GM12801 (cell line): ENCODE measurements around the gene IFNGR1.

Source experiments
- CTCF ChIP-seq: IDR thresholded peaks from one replicate; pipeline ENCODE4 v1.5.1; 2011; ENCODE audit warnings: control low read depth; ENCODE audit not compliant: insufficient read length; ENCODE audit errors: extremely low read depth

Gene IFNGR1

GRCh38 chr6:137203256-137203655 is 15.9 kb downstream of the IFNGR1 start:
- TF ChIP-seq CTCF, result no peak

GRCh38 chr6:137202078-137202477 is 17.1 kb downstream of the IFNGR1 start:
- TF ChIP-seq CTCF, result no peak

DNA sequence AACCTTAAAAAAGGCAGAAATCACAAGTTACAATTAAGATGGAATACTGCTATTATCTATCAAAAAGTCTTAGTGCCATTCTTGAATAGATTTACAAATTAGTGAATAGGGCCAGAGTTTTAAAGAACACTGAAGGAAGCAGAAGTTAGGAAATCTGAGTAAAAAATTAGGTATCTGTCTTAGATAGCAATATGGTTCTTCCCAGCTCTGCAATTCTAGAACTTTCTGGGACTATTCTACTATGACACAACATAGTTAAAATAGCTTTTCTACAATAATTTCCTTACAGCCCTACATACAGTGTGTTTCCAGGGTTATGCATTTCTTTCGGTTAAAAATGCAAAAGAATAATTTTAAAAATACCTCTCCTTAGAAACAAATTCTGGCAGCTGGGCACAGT is 18.2 kb downstream of the IFNGR1 start:
- no peak for TF ChIP-seq CTCF

GRCh38 chr6:137200288-137200687 is 18.9 kb downstream of the IFNGR1 start:
- no peak for TF ChIP-seq CTCF

- TF ChIP-seq CTCF, result no peak
These were observed 21.2 kb downstream of the IFNGR1 start for GRCh38 chr6:137197684-137198645.

DNA sequence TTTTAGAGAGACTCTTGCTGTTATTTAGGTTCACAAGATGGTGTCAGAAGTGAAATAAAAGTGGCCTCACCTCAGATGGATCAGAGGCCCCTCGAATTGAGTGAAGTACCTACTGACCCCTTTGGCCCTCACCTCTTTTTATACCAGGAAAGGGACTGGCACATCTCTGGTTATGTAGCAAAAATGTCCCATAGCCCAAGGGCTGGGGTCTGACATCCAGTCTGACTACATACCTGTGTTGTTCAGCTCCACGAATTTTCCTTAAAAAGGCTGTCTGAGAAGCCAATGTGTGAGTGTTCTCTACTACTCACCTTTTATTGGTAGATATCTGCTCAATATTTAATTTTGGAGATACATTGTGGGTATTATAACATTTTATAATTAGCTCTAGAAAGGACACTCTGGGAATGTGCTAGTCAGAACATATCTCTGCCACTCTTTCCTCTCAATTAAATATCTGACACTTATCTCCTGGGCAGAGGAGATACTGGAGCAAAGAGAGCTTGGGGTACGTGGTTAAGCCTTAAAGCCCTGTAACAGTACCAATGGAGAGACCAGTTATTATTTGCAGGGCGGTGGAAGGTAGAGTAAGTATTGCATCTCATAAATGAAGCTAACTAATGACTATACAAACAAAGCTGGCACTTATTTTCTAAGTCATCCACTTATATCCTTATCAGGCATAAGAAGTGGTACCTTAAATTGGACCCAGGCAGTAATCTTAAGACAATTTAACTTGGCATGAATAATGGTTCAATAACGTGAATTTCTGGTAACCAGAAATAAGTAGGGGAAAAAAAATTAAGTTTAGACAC is 25.7 kb downstream of the IFNGR1 start:
- TF ChIP-seq CTCF, result no peak

DNA sequence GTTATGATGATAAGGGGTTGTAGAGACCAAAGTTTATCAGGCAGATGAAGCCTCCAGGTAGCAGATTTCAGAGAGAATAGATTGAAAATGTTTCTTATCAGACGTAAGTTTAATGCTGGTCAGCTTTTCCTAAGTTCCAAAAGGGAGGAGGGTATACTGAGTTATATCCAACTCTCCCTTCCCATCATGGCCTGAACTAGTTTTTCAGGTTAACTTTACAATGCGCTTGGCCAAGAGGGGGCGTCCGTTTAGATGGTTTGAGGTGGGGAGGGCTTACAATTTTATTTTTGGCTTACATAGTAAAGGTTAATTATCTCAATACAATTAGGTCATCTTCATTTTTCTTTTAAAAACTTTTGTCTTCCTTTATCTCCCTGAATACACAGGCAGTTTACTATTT is 26.4 kb downstream of the IFNGR1 start:
- TF ChIP-seq CTCF, result no peak
